SU-DHL-6 (cell line): Measurements from ENCODE around the gene CDH24.

ENCODE experiments used
- H2AFZ ChIP-seq: fragments of 200-600 bp; sonication (generic); 2 replicates; pipeline ENCODE4 v1.6.1; 2014; ENCODE audit warnings: low read depth, mild to moderate bottlenecking, moderate library complexity, mixed read lengths, antibody characterized with exemption, low read length; ENCODE audit not compliant: severe bottlenecking
- H3F3A ChIP-seq: fragments of 200-600 bp; shearing (Covaris generic); 2 replicates; pipeline ENCODE4 v1.6.0; 2016; ENCODE audit warnings: antibody characterized with exemption, mild to moderate bottlenecking; ENCODE audit not compliant: insufficient read depth
- H3K27ac ChIP-seq: fragments of 200-600 bp; sonication (generic); 2 replicates; pipeline ENCODE4 v1.5.1; 2016; ENCODE audit warnings: low read depth, mild to moderate bottlenecking, low read length, moderate library complexity, mixed read lengths
- H3K27me3 ChIP-seq: fragments of 200-600 bp; sonication (generic), shearing (Covaris generic); 2 replicates; pipeline ENCODE4 v1.6.0; 2014; ENCODE audit warnings: mild to moderate bottlenecking, low read length
- H3K36me3 ChIP-seq: fragments of 200-600 bp; sonication (generic); 2 replicates; pipeline ENCODE4 v1.6.1; 2014; ENCODE audit warnings: mild to moderate bottlenecking, low read length, mixed read lengths
- H3K4me2 ChIP-seq: fragments of 300-600, 200-600 bp; shearing (Covaris generic), sonication (generic); 2 replicates; pipeline ENCODE4 v1.6.0; 2014; ENCODE audit warnings: low read length, low read depth, mild to moderate bottlenecking; ENCODE audit not compliant: poor library complexity, severe bottlenecking
- H3K4me3 ChIP-seq: fragments of 200-600 bp; sonication (generic); 2 replicates; pipeline ENCODE4 v1.5.1; 2014; ENCODE audit warnings: antibody characterized with exemption, low read length, mild to moderate bottlenecking, mixed read lengths; ENCODE audit not compliant: insufficient read depth, poor library complexity, severe bottlenecking
- H3K79me2 ChIP-seq: fragments of 200-600 bp; sonication (generic); 2 replicates; pipeline ENCODE4 v1.6.1; 2014; ENCODE audit warnings: mild to moderate bottlenecking, low read length, moderate library complexity; ENCODE audit not compliant: insufficient read depth
- H3K9ac ChIP-seq: fragments of 200-600 bp; sonication (generic); 2 replicates; pipeline ENCODE4 v1.7.0; 2014; ENCODE audit warnings: mild to moderate bottlenecking, low read length
- H3K9me2 ChIP-seq: fragments of 200-600 bp; sonication (generic); replicated peaks from 2 replicates; pipeline ENCODE4 v1.6.1; 2014; ENCODE audit warnings: low read length; ENCODE audit not compliant: insufficient read depth
- H3K9me3 ChIP-seq: fragments of 200-600 bp; sonication (generic); 2 replicates; pipeline ENCODE4 v1.6.1; 2014; ENCODE audit warnings: low read length, mixed read lengths; ENCODE audit not compliant: insufficient read depth
- H4K20me1 ChIP-seq: fragments of 200-600 bp; sonication (generic); 2 replicates; pipeline ENCODE4 v1.6.1; 2014; ENCODE audit warnings: low read depth, mild to moderate bottlenecking, antibody characterized with exemption, low read length, moderate library complexity, mixed read lengths
- CTCF ChIP-seq: fragments of 200-600 bp; sonication (generic); IDR thresholded peaks from one replicate; pipeline ENCODE4 v1.5.1; 2017; ENCODE audit warnings: antibody characterized with exemption, mild to moderate bottlenecking, low read length, moderate library complexity; ENCODE audit not compliant: insufficient read depth, poor library complexity, severe bottlenecking
- EZH2phosphoT487 ChIP-seq: fragments of 200-600 bp; sonication (generic), shearing (Covaris generic); conservative IDR thresholded peaks from 2 replicates; pipeline ENCODE4 v1.6.1; 2018; ENCODE audit warnings: mild to moderate bottlenecking, antibody characterized with exemption, low read length, moderate library complexity, mixed read lengths

CDH24 gene

GRCh38 chr14:23102801-23103200 is 45.5 kb upstream of the CDH24 start:
- no peaks in the 10 kb centered on the region for H3F3A ChIP-seq
- H3K9me2 ChIP-seq: no peaks in the 10 kb centered on the region
- H4K20me1 ChIP-seq: no peaks in the 10 kb centered on the region
- H3K27ac ChIP-seq: no peak overlapping the region
- no peaks in the 10 kb centered on the region for H3K9me3 ChIP-seq
- no peaks in the 10 kb centered on the region for H3K36me3 ChIP-seq
- H3K27me3 ChIP-seq: no peaks in the 10 kb centered on the region
- no peak overlapping the region for H3K4me2 ChIP-seq
- no peak for TF ChIP-seq EZH2phosphoT487
- no peak for TF ChIP-seq CTCF
- H3K9ac ChIP-seq: no peak overlapping the region
- H3K4me3 ChIP-seq: no peak overlapping the region
- no peak overlapping the region for H2AFZ ChIP-seq
- H3K79me2 ChIP-seq: no peaks in the 10 kb centered on the region

GRCh38 chr14:23101986-23102625 is 44.8 kb upstream of the CDH24 start:
- H3K36me3 ChIP-seq: no peaks in the 10 kb centered on the region
- no peak overlapping the region for H3K9ac ChIP-seq
- no peaks in the 10 kb centered on the region for H3K9me2 ChIP-seq
- no peak overlapping the region for H3K4me3 ChIP-seq
- no peaks in the 10 kb centered on the region for H3F3A ChIP-seq
- no peak overlapping the region for H2AFZ ChIP-seq
- H3K79me2 ChIP-seq: no peaks in the 10 kb centered on the region; the same call in 1 of the 2 replicates
- H3K27ac ChIP-seq: no peak overlapping the region
- no peaks in the 10 kb centered on the region for H3K27me3 ChIP-seq
- H3K9me3 ChIP-seq: no peaks in the 10 kb centered on the region
- TF ChIP-seq CTCF: no peak
- H4K20me1 ChIP-seq: no peaks in the 10 kb centered on the region
- no peak overlapping the region for H3K4me2 ChIP-seq

DNA sequence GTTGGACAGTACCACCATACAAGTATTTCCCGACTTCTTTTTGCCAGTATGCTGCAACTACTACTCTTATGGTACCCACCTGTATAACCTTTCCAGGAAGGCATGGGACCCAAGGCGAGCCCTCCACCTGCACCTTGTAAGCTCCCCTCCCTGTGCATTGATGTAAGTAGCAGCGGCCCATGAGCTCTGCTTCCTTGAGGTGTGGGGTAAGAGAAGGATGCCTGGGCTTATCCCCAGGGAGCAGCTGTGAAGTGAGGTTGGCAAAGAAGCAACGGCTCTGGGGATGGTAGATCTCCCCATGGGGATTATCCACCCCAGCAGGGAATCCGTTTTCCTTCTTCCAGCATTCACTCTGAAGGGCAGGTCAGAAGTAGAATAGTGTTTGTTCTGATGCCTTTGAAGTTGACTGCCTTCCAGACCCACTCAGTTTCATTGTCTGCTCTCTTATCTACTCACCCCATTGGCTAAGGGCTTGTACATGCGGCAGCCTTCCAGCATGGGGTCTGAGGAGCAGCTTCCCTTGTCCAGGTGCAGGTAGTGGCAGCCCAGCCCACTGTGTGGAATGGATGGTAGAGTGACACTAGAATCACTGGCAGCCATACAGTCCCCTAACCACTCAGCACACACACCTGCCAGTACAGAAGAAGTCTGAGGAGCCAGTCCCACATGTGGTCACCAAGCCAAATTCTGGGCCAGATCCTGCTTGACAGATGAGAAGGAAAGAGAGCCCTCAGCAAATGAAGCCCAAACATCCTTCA is 44.1 kb upstream of the CDH24 start:
- H2AFZ ChIP-seq: no peak overlapping the region
- peaks cover 7% of the 10 kb centered on the region; the same call in 1 of the 2 replicates for H3K79me2 ChIP-seq
- H3K27ac ChIP-seq: no peak overlapping the region
- H3K4me2 ChIP-seq: no peak overlapping the region
- H3K9ac ChIP-seq: no peak overlapping the region
- no peaks in the 10 kb centered on the region for H4K20me1 ChIP-seq
- H3K9me3 ChIP-seq: no peaks in the 10 kb centered on the region
- TF ChIP-seq CTCF (no peak), EZH2phosphoT487 (no peak)
- H3F3A ChIP-seq: no peaks in the 10 kb centered on the region
- H3K4me3 ChIP-seq: no peak overlapping the region
- no peaks in the 10 kb centered on the region for H3K9me2 ChIP-seq
- H3K27me3 ChIP-seq: no peaks in the 10 kb centered on the region
- H3K36me3 ChIP-seq: no peaks in the 10 kb centered on the region
